HG03575 (cell line): ENCODE data around the gene PRKN.

Experiments
- ATAC-seq: cut with Tn5 transposase; IDR thresholded peaks from one replicate; pipeline ENCODE4 v1.9.1; 2021; ENCODE audit not compliant: unreplicated experiment, insufficient number of reproducible peaks, low FRiP score; ENCODE audit errors: extremely low read depth

Gene PRKN

DNA sequence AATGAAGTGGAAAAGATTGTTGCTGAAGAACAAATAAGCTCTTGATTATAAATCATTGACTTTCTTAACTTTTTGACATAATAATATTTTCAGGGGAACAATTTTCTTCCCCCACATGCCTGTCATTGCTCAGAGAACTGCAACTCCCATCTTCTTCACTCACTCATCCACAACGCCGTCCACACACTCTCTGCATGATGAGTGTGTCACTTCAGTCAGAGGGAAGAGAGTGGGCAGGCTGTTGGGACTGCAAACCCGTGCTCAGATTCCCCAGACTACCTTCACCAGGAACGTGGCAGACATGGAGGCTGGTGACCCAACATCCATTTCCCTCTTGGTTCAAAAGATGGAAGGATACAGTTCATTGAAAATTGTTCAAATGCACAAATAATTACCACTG is 650.8 kb downstream of the PRKN start:
- ATAC-seq = no peak

- no peak for ATAC-seq
These were observed 652.8 kb downstream of the PRKN start for GRCh38 chr6:162074641-162075275.

DNA sequence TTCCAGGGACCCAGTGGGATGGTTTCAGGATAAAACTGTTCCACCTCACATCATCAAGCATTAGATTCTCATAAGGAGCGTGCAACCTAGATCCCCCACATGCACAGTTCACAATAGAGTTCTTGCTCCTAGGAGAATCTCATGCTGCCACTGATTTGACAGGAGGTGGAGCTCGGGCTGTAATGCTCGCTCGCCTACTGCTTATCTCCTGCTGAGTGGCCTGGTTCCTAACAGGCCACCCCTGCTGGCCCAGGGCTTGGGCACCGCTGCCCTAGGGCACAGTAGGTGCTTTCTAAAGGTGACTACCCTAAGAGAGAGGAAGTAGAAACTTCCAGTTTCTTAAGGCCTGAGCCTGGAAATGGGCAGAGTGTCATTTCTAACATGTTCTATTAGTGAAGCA is 656.9 kb downstream of the PRKN start:
- ATAC-seq = no peak

DNA sequence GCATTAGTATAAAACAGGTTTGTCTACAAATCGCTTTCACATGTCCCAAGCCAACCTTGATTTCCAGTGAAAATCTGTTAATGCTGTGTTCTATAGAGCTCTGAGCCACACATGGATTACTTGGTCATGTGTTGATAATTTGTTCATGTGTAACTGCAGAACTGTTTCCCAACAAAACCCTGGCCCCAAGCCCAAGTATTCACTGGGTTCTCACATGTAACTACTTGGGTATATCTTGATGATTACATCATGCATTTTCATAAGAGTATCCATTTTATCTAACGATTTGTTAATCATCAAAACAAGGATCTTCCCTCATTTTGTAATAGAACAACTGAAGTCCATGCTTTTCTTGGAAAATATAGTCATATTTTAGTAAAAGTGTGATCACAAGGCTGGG is 657.6 kb downstream of the PRKN start:
- ATAC-seq = no peak

DNA sequence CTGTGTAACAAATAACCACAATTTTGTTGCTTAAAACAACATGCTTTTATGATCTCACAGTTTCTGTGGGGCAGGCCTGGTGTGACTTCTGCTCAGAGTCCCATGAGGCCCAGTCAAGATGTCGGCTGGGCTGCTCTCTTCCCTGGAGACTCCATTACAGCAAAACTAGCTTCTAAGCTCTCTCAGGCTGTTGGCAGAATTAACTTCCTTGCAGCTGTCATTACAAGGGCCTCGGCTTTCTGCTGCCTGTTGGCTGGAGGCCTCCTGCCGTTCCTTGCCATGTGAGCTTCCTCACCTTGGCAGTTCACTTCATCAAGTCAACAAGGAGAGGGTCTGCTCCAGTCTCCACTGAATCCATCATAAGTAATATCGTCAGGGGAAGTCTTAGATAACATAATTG is 659.2 kb downstream of the PRKN start:
- no peak for ATAC-seq

GRCh38 chr6:162063666-162064065 is 663.9 kb downstream of the PRKN start:
- ATAC-seq = no peak

DNA sequence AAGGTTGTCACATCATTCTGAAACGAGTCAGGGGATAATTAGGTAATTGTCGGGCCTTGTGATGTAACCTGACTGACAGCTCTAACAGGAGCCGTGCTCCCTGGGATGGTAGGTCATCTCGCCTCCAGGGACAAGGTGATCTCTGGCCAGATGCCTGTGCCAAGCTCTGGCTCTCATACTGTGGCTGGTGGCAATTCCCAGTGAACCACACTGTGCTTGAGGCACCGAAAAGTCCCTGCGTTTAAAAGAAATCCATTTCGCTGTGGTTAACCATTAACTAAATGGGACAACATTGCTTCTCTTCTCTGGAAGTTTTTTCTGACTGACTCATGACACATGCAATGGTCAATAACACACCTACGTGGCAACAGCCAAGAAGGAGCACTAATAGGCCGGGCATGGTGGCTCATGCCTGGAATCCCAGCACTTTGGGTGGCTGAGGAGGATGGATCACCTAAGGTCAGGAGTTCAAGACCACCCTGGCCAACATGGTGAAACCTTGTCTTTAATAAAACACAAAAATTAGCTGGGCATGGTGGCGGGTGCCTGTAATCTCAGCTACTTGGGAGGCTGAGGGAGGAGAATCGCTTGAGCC is 669.2 kb downstream of the PRKN start:
- no peak for ATAC-seq

DNA sequence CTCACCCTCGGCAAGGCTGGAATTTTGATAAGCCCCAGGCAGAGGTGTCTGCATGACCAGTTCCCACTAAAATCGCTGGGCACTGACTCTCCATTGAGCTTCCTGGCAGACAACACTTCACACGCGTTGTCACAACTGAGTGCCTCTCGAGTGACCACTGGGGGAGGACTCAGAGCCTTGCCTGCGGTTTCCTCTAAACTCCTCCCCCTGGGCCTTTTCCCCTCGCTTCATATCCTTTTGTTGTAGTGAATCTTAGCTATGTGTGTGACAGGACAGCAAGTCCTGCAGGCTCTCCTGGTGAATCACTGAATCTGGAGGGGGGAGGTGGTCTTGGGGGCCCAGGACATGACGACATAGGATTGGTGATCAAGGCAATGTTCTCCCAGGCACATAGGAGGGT is 670.8 kb downstream of the PRKN start:
- ATAC-seq = no peak

DNA sequence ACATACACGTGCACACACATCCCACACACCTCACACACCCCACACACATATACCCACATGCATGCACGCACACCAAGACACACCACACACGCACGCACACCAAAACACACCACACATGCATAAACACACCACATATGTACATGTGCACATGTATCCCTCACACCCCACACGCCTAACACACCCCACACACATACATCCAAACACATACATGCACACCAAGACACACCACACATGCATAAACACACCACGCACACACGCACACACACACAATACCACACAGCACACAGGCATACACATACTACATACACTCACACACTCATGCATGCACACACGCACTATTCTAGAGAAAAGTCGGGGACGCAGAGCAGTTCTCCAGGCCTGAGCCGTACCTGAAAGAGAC is 671.5 kb downstream of the PRKN start:
- ATAC-seq = no peak

GRCh38 chr6:162055365-162055764 is 672.2 kb downstream of the PRKN start:
- ATAC-seq = no peak

DNA sequence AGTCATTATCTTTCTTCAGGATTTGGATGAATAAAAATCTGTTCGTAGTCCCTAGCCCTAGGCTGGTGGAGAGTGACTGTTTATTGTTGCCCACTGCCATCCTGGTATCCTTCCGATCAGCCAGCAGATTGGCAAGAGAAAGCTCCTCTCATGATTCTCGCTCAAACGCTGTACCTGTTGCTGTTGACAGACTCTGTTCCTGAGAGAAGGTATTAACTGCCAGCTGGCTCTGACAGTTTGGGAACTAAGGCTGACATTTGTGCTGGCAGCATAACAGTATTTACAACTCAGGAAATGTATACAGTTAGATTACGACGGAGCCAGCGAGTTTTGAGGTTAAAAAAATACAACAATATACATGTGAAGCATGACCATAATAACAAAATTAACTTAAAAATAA is 674.5 kb downstream of the PRKN start:
- no peak for ATAC-seq

- ATAC-seq = no peak
These were observed 677.0 kb downstream of the PRKN start for GRCh38 chr6:162050579-162050978.

DNA sequence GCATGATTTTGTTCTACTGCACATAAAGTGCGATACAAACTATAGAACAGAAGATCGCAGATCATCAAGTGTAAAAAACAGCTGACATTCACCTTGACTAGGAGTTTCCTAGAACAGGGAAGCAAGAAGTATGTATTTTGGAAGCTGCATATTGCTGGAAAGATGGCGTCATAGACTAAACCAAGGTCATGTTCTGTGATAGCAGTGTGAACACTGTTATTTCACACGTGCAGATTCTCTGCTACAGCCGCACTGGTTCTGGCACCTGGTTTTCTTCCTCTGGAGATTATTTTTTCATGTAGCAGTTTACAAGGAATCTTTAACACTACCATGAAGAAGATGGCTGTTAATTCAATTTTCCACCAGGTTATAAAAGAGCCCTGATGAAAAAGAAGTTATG is 681.2 kb downstream of the PRKN start:
- no peak for ATAC-seq

DNA sequence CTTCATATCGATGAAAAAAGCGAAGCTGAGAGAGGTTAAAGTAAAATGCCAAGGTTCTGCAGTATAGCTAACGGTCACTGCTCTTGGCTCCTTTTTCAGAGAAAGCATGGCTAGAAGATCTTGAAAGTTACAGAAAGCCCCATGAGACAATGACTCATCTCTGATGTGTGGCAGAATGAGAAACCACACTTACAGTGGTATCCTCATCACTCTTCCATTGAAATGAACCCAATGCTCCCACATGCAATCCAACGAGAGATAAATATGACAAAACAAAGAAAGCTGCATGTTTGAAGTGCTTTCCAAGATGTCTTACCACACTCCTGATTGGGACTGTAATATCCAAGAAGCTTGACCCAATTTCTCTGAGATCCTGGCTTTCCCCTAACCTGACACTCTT is 694.9 kb downstream of the PRKN start:
- ATAC-seq = no peak

DNA sequence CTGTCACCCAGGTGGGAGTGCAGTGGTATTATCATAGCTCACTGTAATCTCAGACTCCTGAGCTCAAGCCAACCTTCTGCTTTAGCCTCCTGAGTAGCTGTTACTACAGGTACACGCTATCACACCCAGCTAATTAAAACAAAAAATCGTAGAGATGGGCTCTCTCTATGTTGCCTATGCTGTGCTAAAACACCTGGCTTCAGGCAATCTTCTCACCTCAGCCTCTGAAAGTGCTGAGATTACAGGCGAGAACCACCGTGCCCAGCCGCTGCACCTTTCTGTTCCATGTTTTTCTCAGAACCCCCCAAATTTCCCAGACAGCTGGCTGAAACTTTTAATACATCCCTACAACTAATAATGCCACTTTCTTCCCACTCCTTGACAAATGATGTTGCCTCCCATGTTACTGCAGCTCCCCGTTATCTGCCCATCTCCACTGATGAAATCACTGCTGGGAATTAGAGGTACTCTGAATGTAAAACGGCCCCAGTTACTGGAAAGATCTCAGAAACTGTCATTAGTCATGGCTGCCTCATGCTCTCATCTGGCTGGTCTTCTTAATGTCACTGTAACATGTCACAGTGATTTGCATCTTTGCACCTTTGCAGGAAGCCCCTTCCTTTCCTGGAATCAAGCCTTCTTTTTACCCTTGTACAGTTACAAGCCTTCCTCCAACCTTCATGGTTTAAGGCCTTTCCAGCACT is 697.5 kb downstream of the PRKN start:
- no peak for ATAC-seq

DNA sequence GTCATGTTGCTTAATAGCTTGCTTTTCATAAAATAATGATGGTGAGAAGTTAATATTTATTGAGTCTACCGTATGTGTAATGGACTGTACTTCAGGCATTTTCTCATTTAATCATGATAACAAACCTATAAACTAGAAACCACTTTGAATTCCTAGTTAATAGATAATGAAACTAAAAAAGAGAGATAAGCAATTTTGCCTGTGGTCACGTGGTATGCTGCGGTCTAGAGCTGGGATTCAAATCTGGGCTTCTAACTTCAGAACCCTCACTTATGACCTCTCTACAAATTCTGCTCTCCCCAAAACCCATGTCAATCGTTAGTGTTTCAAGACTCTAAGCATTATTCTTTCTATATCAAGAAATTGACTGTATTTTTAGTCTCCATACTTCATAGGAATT is 700.7 kb downstream of the PRKN start:
- ATAC-seq = no peak

- ATAC-seq = no peak
These were observed 701.5 kb downstream of the PRKN start for GRCh38 chr6:162026031-162026430.

DNA sequence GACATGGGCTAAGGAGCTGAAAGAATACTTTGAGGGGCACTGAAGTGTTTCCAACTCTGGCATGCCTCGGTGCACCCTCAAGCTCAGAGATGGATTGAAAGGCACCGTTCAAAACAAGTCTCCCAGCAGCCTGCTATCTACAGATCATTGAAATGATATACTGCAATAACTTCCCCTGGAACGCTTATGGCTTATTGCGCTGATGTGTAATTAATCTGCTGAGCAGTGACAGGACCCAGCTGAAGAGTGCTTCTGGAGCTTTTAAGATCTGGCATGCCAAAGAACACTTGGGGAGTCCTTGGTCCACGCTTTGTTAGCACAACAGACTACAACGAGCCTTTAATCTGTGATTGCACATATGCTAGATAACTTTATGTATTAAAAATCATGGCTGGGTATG is 708.2 kb downstream of the PRKN start:
- ATAC-seq = no peak

DNA sequence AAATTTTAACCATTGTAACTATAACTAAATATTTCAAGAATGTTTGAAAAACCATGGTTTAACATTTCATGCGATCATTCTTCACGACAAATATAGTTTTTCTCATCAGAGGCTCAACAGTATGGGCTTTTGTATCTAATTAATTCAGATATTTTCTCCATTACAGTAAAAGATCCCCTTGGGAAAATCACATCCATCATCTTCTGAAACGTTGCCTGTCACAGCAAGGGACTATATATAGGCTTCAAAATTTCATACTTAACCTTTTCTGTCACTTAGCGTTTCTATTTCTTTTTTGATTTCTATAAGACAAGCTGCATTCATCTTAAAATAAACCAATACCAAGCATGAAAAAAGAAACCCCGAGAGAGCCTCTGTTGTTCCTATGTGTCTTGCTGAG is 710.0 kb downstream of the PRKN start:
- ATAC-seq = no peak

DNA sequence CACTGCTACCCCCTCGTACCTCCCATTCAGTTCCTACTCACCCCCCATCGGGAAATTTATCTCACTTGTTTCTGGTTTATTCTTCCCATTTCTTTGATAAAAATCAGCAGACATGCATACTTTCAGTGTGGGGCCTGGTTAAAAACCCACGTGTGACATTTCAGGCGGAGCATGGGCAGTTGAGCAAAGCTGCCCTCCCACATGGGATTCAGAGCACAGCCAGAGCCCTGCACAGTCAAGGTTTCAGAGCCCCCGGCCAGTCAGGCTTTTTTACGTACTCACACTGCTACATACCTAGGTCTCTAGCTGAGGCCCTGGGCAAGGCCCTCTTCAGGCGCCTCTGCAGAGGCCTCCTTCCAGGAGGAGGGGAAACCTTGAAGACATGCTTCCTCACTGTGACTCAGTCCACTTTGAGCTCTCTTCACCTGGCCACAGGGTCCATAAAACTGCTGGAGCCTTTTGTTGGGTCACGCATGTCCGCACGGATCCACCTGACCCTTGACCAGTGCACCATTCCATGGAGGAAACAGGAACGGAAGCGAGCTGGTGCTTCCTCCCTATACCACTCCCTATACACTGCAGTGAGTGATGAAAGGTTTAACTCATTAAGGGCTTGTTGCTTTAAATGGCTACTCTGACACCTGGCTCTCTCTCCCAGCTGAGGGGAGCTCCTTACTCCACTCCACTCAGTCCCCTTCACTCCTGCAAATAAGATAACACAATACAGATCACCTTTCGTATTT is 713.3 kb downstream of the PRKN start:
- no peak for ATAC-seq
